Osteoblast (primary cell): ENCODE measurements around the gene SMAD7. TPM values are rescaled to one million over a fixed set of nuclear protein-coding genes. Genes with fewer than 3 reads are reported as not detected.
A peak's percentile ranks its signal among the peaks of the same experiment; 100 is the strongest.

Experiments used
- DNase-seq: peaks from one replicate; pipeline ENCODE4 v3.0.0; 2011; ENCODE audit warnings: low spot score, mixed read lengths; ENCODE audit not compliant: insufficient read length; ENCODE audit errors: missing footprints
- H2AFZ ChIP-seq: 2 replicates; pipeline ENCODE4 v1.6.0; 2011; ENCODE audit warnings: mild to moderate bottlenecking, low read length
- H3K27ac ChIP-seq: 2 replicates; pipeline ENCODE4 v1.5.1; 2011; ENCODE audit warnings: mild to moderate bottlenecking, low read depth, low read length, moderate library complexity
- H3K27me3 ChIP-seq: 2 replicates; pipeline ENCODE4 v1.6.0; 2012; ENCODE audit warnings: mild to moderate bottlenecking, control low read depth, inconsistent platforms, low read length, moderate library complexity; ENCODE audit not compliant: insufficient read depth
- H3K36me3 ChIP-seq: 2 replicates; pipeline ENCODE4 v1.5.1; 2011; ENCODE audit warnings: mild to moderate bottlenecking, low read length, control low read depth, moderate library complexity; ENCODE audit not compliant: insufficient read depth
- H3K4me1 ChIP-seq: 2 replicates; pipeline ENCODE4 v1.5.1; 2011; ENCODE audit warnings: mild to moderate bottlenecking, low read length, control low read depth, moderate library complexity; ENCODE audit not compliant: insufficient read depth
- H3K4me2 ChIP-seq: 2 replicates; pipeline ENCODE4 v1.6.0; 2011; ENCODE audit warnings: mild to moderate bottlenecking, low read length; ENCODE audit not compliant: insufficient read depth
- H3K4me3 ChIP-seq: fragments of 200-600 bp; sonication (generic); 3 replicates; pipeline ENCODE4 v1.5.1; 2012; ENCODE audit warnings: mild to moderate bottlenecking, low read length, inconsistent platforms; ENCODE audit not compliant: insufficient read depth
- H3K79me2 ChIP-seq: 2 replicates; pipeline ENCODE4 v1.6.0; 2012; ENCODE audit warnings: mild to moderate bottlenecking, low read length, control low read depth, inconsistent platforms; ENCODE audit not compliant: insufficient read depth
- H3K9me3 ChIP-seq: 2 replicates; pipeline ENCODE4 v1.5.1; 2011; ENCODE audit warnings: low read depth, low read length, control low read depth
- H4K20me1 ChIP-seq: 2 replicates; pipeline ENCODE4 v1.6.0; 2012; ENCODE audit warnings: mild to moderate bottlenecking, low read length, control low read depth; ENCODE audit not compliant: insufficient read depth
- CTCF ChIP-seq: IDR thresholded peaks from 2 replicates; pipeline ENCODE4 v1.5.1; 2011; ENCODE audit warnings: mild to moderate bottlenecking, low read depth, low read length, moderate library complexity; ENCODE audit errors: extremely low read depth
- total RNA-seq: library from RNA; depleted of rRNA; stranded (reverse); fragments of >200 nt; gene quantifications from 2 replicates; pipeline ENCODE4 v1.2.3, GENCODE V29; 2012

Gene SMAD7
- total RNA-seq, 1 donor = 76.0 TPM

- H3K9me3 ChIP-seq = no peaks in the 10 kb centered on the region
These were observed 69.8 kb downstream of the SMAD7 start for GRCh38 chr18:48880931-48881330.

GRCh38 chr18:48879008-48879431 lies 71.7 kb downstream of the SMAD7 start:
- peaks cover 6% of the 10 kb centered on the region for H3K4me1 ChIP-seq
- no peaks in the 10 kb centered on the region for H4K20me1 ChIP-seq
- H3K4me2 ChIP-seq = no peak overlapping the region
- no peak overlapping the region for H2AFZ ChIP-seq
- peak; percentile 23 for DNase-seq
- no peaks in the 10 kb centered on the region for H3K36me3 ChIP-seq
- no peaks in the 10 kb centered on the region for H3K9me3 ChIP-seq
- H3K4me3 ChIP-seq = no peak overlapping the region
- TF ChIP-seq CTCF = no peak
- no peaks in the 10 kb centered on the region for H3K27me3 ChIP-seq
- no peaks in the 10 kb centered on the region for H3K79me2 ChIP-seq
- H3K27ac ChIP-seq = no peak overlapping the region

More at GRCh38 chr18:48880931-48881330, 69.8 kb downstream of the SMAD7 start:
- Histone ChIP-seq H3K4me3 (no peak overlapping the region), H3K79me2 (no peaks in the 10 kb centered on the region), H3K27me3 (no peaks in the 10 kb centered on the region), H4K20me1 (no peaks in the 10 kb centered on the region), H3K4me1 (peaks cover 2% of the 10 kb centered on the region), H2AFZ (no peak overlapping the region), H3K27ac (no peak overlapping the region), H3K36me3 (no peaks in the 10 kb centered on the region), H3K4me2 (no peak overlapping the region)
- no peak for TF ChIP-seq CTCF
- DNase-seq = no peak

- Histone ChIP-seq H4K20me1 (no peaks in the 10 kb centered on the region), H3K4me1 (peaks cover 9% of the 10 kb centered on the region), H3K4me3 (no peak overlapping the region), H3K27ac (no peak overlapping the region), H2AFZ (no peak overlapping the region), H3K27me3 (no peaks in the 10 kb centered on the region), H3K4me2 (no peak overlapping the region), H3K9me3 (no peaks in the 10 kb centered on the region), H3K79me2 (no peaks in the 10 kb centered on the region), H3K36me3 (no peaks in the 10 kb centered on the region)
- TF ChIP-seq CTCF = no peak
- DNase-seq = peak; percentile 80
These were observed 72.3 kb downstream of the SMAD7 start for GRCh38 chr18:48878471-48878870.

- Histone ChIP-seq H3K4me3 (no peak overlapping the region), H4K20me1 (no peaks in the 10 kb centered on the region), H3K27me3 (no peaks in the 10 kb centered on the region), H2AFZ (no peak overlapping the region), H3K79me2 (no peaks in the 10 kb centered on the region), H3K9me3 (no peaks in the 10 kb centered on the region), H3K27ac (no peak overlapping the region), H3K4me2 (no peak overlapping the region), H3K36me3 (no peaks in the 10 kb centered on the region), H3K4me1 (peaks cover 14% of the 10 kb centered on the region)
- TF ChIP-seq CTCF = no peak
- peak; percentile 68 for DNase-seq
These were observed 72.8 kb downstream of the SMAD7 start for GRCh38 chr18:48877941-48878340.
